Cardiac muscle cell (in vitro differentiated cells and primary cell): ENCODE measurements around the gene PRKCD. TPM values are rescaled to one million over a fixed set of nuclear protein-coding genes. Genes with fewer than 3 reads are reported as not detected.

Experiments
- DNase-seq, 2 donors: peaks; one replicate each; pipeline versions ENCODE4 v3.0.0 to v3.0.0-alpha.2; 2010 to 2017; ENCODE audit warnings: low read depth in 1 of 2, low spot score in 1 of 2
- H3K27ac ChIP-seq: fragments of 200-600 bp; sonication (generic); 2 replicates; pipeline ENCODE4 v1.5.1; 2016
- H3K27me3 ChIP-seq: fragments of 200-600 bp; sonication (generic); 2 replicates; pipeline ENCODE4 v1.6.0; 2016; ENCODE audit warnings: control low read depth
- H3K36me3 ChIP-seq: fragments of 200-600 bp; sonication (generic); 2 replicates; pipeline ENCODE4 v1.5.1; 2016; ENCODE audit warnings: control low read depth
- H3K4me1 ChIP-seq: fragments of 200-600 bp; sonication (generic); 2 replicates; pipeline ENCODE4 v1.8.1; 2017; ENCODE audit warnings: low read depth, mild to moderate bottlenecking, mixed run types
- H3K4me3 ChIP-seq: fragments of 200-600 bp; sonication (generic); 2 replicates; pipeline ENCODE4 v1.5.1; 2016; ENCODE audit warnings: mild to moderate bottlenecking
- H3K9me3 ChIP-seq: fragments of 200-600 bp; sonication (generic); 2 replicates; pipeline ENCODE4 v1.5.1; 2017; ENCODE audit warnings: low read depth, mild to moderate bottlenecking, control low read depth
- polyA plus RNA-seq: library from polyadenylated mRNA; unstranded; fragments of >200 nt; fragmentation: Nextera tagmentation; extraction: Ambion mirVana; gene quantifications from 2 replicates; pipeline ENCODE4 v1.2.1, GENCODE V29; 2016
- total RNA-seq: library from RNA; depleted of rRNA; stranded (reverse); fragments of >200 nt; gene quantifications from 2 replicates; pipeline ENCODE4 v1.2.3, GENCODE V29; 2016
- TF ChIP-seq, protein P1 (sequence below): IDR thresholded peaks from 2 replicates; pipeline ENCODE4 v1.5.1; 2012; ENCODE audit warnings: low read depth, mild to moderate bottlenecking, low read length

Gene PRKCD
- total RNA-seq, result 0.70 and 1.3 TPM in 2 replicates
- polyA plus RNA-seq, result 3.4 and 3.9 TPM in 2 replicates

DNA sequence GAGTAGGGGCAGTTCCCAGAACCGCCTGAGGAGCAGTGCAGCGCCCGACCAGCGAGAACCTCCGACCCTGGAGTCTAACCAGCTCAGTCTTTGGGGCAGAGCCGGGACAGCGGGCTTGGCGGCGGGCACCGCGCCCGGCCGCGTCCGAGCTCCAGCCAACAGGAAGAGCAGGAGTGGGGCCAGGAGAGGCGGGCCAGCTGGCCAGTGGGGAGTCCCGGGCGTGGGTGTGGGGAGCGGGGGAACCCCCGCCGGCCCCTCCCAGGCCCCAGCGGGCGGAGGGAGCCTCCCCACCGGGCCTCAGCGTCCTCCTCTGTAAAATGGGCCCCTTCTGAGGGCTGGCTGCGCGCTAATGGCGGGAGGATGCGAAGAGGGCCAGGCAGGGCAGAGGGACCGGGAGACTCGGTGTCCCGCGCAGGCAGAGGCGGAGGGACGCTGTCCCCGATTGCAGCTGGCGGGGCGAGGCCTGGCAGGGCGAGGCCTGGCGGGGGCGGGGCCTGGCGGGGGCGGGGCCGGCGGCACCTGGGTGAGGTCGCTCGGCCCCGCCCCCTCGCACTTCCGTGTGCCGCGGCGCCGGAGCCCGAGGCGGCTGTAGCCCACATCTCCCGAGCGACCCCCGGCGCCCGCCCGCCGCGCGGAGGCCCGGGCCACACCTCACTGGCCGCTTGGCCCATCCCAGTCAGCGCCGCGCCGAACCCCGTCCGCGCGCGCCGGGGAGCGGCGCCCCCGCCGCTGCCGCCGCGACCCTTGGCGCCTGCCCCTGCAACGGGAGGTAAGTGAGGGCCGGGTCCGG lies at the start of gene PRKCD:
Gene PRKCD, plus strand, starts transcription at position 550 of the 790 bp plus-strand sequence. CDS start 17,214 bp downstream, outside the sequence.
- Histone ChIP-seq H3K4me1 (no peaks in the 10 kb centered on the region), H3K4me3 (peak within 1 kb of the TSS; percentile 46), H3K27me3 (peaks cover 81% of the 10 kb centered on the region), H3K27ac (no peak within 1 kb of the TSS), H3K9me3 (no peaks in the 10 kb centered on the region), H3K36me3 (no peaks in the 10 kb centered on the region)
- peak; percentile 67 to 94 for DNase-seq
- TF ChIP-seq, protein P1, sequence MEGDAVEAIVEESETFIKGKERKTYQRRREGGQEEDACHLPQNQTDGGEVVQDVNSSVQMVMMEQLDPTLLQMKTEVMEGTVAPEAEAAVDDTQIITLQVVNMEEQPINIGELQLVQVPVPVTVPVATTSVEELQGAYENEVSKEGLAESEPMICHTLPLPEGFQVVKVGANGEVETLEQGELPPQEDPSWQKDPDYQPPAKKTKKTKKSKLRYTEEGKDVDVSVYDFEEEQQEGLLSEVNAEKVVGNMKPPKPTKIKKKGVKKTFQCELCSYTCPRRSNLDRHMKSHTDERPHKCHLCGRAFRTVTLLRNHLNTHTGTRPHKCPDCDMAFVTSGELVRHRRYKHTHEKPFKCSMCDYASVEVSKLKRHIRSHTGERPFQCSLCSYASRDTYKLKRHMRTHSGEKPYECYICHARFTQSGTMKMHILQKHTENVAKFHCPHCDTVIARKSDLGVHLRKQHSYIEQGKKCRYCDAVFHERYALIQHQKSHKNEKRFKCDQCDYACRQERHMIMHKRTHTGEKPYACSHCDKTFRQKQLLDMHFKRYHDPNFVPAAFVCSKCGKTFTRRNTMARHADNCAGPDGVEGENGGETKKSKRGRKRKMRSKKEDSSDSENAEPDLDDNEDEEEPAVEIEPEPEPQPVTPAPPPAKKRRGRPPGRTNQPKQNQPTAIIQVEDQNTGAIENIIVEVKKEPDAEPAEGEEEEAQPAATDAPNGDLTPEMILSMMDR, result peak; percentile 30

DNA sequence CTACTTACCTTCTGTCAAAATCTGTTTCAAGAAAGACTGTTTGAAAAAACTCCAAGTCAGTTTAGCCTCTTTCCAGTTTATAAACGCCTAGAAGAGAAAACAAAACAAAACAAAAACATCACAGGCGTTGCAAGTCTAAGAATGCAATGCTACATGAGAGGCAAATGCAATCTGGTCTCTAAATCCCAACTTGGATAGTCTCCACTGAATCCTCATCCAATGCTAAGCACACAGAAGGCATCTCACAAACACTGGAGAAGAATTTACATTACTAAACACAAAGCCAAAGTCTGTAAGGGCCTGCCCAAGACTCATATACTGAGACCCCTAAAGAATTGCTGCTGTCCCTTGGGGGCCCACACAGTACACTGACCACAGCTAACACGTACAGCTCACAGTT lies 49.2 kb upstream of the PRKCD start:
- no peaks in the 10 kb centered on the region for H3K9me3 ChIP-seq
- peaks cover under 1% of the 10 kb centered on the region for H3K36me3 ChIP-seq
- TF ChIP-seq, protein P1, result no peak
- no peaks in the 10 kb centered on the region for H3K27me3 ChIP-seq
- H3K4me3 ChIP-seq, result no peak overlapping the region
- DNase-seq, result no peak
- H3K27ac ChIP-seq, result no peak overlapping the region
- no peaks in the 10 kb centered on the region for H3K4me1 ChIP-seq

DNA sequence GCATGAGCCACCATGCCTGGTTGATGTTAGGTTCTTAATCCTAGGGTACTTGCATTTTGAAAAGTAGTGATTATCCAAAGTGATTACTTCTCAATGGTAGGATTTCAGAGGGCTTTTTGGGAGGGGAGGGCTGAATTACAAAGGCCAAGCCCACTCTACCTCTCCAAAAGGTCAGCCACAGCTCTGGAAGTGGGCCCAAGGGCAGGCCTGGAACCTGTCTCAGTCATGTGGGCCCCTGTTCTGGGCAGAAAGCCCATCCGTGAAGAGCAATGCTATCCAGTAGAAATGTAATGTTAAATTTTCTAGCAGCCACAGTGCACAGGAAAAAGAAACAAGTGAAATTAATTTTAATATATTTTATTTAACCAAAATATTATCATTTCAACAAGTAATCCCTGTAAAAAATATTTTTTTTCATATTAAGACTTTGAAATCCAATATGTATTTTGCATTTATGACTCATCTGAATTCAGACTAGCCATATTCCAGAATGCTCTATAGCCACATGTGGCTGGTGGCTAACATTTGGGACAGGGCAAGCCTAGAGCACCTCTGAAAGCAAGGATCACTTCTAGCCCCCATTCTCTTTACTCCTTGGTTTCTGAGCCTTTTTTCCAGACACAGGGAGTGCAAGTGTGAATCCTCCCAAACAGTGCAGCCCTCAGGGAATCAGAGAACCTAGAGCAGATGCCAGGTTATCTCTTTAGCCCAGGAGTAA lies 47.6 kb upstream of the PRKCD start:
- TF ChIP-seq, protein P1, result no peak
- Histone ChIP-seq H3K27me3 (no peaks in the 10 kb centered on the region), H3K4me3 (no peak overlapping the region), H3K4me1 (no peaks in the 10 kb centered on the region), H3K27ac (no peak overlapping the region), H3K9me3 (no peaks in the 10 kb centered on the region), H3K36me3 (peaks cover 13% of the 10 kb centered on the region)
- DNase-seq, result no peak

DNA sequence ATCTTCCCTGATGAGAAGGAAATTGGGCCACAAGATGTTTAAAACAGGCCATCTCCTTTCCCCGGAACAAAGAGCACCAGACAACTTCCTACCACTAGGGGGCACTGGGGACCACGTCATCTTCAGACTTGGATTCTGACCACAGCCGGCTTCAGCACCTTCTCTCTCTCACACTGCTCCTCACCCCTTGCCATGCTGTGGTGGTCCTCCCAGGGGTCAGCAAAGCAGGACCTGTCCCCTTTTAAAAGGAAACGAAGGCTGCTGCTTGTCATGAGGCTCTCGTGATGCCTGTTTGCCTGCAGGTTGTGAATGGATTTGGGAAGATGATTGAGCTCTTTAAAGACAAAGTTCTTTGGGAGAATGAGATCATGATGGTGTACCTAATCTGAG lies 47.0 kb upstream of the PRKCD start:
- Histone ChIP-seq H3K27me3 (no peaks in the 10 kb centered on the region), H3K4me3 (no peak overlapping the region), H3K27ac (no peak overlapping the region), H3K4me1 (no peaks in the 10 kb centered on the region), H3K9me3 (no peaks in the 10 kb centered on the region), H3K36me3 (peaks cover 17% of the 10 kb centered on the region)
- peak; percentile 83 to 86 for DNase-seq
- TF ChIP-seq, protein P1, result peak; percentile 92

DNA sequence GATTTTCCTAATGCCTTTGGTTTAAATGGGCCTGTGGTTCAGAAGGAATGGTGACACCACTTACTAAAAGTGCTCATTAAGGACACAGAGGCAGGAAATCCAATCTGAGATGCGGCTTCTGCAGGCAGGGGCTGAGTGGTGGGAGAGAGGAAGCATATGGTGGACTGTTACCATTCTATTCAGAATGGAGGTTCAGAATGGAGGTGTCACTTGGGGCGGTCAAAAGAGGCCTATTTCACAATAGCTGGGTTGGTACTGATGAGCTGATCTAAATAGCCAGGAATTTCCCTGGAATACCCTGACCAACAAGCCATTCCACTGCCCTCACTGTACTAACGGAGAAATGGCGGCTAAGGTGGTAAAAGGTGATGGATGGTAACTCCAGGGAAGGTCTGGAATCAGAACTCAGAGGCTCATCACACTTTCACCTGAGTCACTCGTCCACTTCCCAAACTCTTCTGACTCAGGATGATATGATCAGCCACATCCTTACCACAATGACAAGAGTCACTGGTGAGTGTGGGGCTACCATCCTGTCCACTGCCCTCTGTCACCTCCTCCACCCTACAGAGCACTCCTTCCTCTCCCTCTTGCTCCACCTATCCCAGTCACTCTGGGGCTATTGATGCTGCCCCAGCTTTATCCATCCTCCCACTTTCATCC lies 46.5 kb upstream of the PRKCD start:
- H3K36me3 ChIP-seq, result peaks cover 20% of the 10 kb centered on the region

More for the DNA sequence above, 46.5 kb upstream of the PRKCD start:
- TF ChIP-seq, protein P1, result no peak
- H3K27me3 ChIP-seq, result no peaks in the 10 kb centered on the region
- H3K4me3 ChIP-seq, result no peak overlapping the region
- H3K9me3 ChIP-seq, result no peaks in the 10 kb centered on the region
- H3K27ac ChIP-seq, result no peak overlapping the region
- H3K4me1 ChIP-seq, result no peaks in the 10 kb centered on the region
- no peak for DNase-seq
